RWPE2 (cell line): Measurements from ENCODE around the gene ASIC3.

Experiments used
- ATAC-seq: fragments of 200-7000 bp; cut with Tn5 transposase; 3 replicates; pipeline ENCODE4 v1.9.1; 2021; ENCODE audit warnings: low read depth
- DNase-seq: peaks from one replicate; pipeline ENCODE4 v3.0.0-alpha.2; 2020; ENCODE audit warnings: low spot score
- H3K27ac ChIP-seq: fragments of 450-650 bp; 2 replicates; pipeline ENCODE4 v1.5.1; 2017; ENCODE audit warnings: mild to moderate bottlenecking; ENCODE audit not compliant: poor library complexity, severe bottlenecking
- H3K27me3 ChIP-seq: fragments of 250-450 bp; sonication (Bioruptor Pico); 2 replicates; pipeline ENCODE4 v1.5.1; 2021; ENCODE audit warnings: mild to moderate bottlenecking, moderate library complexity; ENCODE audit not compliant: insufficient read depth, poor library complexity, severe bottlenecking
- H3K36me3 ChIP-seq: fragments of 250-450 bp; sonication (Bioruptor Pico); 2 replicates; pipeline ENCODE4 v1.5.1; 2020; ENCODE audit warnings: low read depth, mild to moderate bottlenecking, moderate library complexity
- H3K4me1 ChIP-seq: fragments of 250-450 bp; sonication (Bioruptor Pico); 2 replicates; pipeline ENCODE4 v1.5.1; 2021; ENCODE audit warnings: mild to moderate bottlenecking, moderate library complexity; ENCODE audit not compliant: insufficient read depth, poor library complexity, severe bottlenecking
- H3K4me3 ChIP-seq: fragments of 250-450 bp; sonication (Bioruptor Pico); 2 replicates; pipeline ENCODE4 v1.5.1; 2021; ENCODE audit warnings: mild to moderate bottlenecking, moderate library complexity; ENCODE audit not compliant: severe bottlenecking
- H3K9me3 ChIP-seq: fragments of 250-450 bp; sonication (Bioruptor Pico); 2 replicates; pipeline ENCODE4 v1.5.1; 2021; ENCODE audit warnings: mild to moderate bottlenecking, moderate library complexity; ENCODE audit not compliant: severe bottlenecking
- TF ChIP-seq, protein P1 (sequence below): fragments of 450-650 bp; IDR thresholded peaks from one replicate; pipeline ENCODE4 v1.5.1; 2017; ENCODE audit warnings: mild to moderate bottlenecking, moderate library complexity; ENCODE audit not compliant: poor library complexity, severe bottlenecking

ASIC3 gene

DNA sequence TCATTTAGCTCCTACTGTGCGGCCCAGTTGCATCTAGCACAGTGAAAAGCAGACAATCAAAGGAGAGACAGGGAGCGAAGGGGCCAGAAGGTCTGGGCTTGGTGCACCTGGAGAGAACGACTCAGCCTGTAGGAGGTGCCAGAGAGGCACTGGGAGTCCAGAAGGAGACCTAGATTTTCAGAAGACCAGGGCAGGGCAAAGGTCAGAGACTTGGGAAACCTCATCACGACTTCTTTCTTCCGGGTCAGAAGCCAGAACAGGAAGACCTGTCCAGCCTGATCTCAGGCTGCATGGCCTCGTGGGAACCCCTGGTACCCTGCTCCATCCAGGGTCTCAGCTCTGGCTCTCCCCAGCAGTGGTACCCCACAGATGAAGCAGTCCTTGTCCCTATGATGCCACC is 43.1 kb downstream of the ASIC3 start:
- H3K4me3 ChIP-seq = no peak overlapping the region
- no peak overlapping the region for H3K27ac ChIP-seq
- H3K9me3 ChIP-seq = no peaks in the 10 kb centered on the region
- H3K4me1 ChIP-seq = peaks cover 3% of the 10 kb centered on the region
- TF ChIP-seq, protein P1, sequence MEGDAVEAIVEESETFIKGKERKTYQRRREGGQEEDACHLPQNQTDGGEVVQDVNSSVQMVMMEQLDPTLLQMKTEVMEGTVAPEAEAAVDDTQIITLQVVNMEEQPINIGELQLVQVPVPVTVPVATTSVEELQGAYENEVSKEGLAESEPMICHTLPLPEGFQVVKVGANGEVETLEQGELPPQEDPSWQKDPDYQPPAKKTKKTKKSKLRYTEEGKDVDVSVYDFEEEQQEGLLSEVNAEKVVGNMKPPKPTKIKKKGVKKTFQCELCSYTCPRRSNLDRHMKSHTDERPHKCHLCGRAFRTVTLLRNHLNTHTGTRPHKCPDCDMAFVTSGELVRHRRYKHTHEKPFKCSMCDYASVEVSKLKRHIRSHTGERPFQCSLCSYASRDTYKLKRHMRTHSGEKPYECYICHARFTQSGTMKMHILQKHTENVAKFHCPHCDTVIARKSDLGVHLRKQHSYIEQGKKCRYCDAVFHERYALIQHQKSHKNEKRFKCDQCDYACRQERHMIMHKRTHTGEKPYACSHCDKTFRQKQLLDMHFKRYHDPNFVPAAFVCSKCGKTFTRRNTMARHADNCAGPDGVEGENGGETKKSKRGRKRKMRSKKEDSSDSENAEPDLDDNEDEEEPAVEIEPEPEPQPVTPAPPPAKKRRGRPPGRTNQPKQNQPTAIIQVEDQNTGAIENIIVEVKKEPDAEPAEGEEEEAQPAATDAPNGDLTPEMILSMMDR = peak; percentile 26
- peaks cover 34% of the 10 kb centered on the region for H3K36me3 ChIP-seq
- ATAC-seq (no peak), DNase-seq (no peak)
- H3K27me3 ChIP-seq = no peaks in the 10 kb centered on the region

DNA sequence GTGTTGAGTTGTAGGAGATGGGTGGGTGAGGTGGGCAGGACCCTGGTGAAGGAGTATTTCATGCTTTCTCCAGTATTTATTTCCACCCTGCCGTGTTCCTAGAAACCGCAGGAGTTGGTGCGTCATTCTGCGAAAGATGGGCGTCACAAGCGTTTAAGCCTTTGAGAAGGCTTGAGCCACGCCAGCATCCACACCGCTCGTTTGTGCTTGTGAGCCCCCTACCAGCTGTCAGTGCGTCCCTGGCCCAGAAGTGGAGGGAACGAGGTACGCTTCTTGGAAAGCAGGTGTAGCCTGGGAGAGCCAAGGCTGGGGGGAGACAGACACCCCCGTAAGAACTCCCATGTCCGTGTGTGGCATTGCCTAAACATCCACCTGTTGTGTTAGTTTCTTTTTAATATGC is 43.7 kb downstream of the ASIC3 start:
- Histone ChIP-seq H3K27ac (no peak overlapping the region), H3K27me3 (no peaks in the 10 kb centered on the region), H3K9me3 (no peaks in the 10 kb centered on the region), H3K4me3 (no peak overlapping the region), H3K4me1 (peaks cover 3% of the 10 kb centered on the region), H3K36me3 (peaks cover 34% of the 10 kb centered on the region)
- TF ChIP-seq, protein P1 = no peak
- DNase-seq = no peak
- ATAC-seq = no peak

DNA sequence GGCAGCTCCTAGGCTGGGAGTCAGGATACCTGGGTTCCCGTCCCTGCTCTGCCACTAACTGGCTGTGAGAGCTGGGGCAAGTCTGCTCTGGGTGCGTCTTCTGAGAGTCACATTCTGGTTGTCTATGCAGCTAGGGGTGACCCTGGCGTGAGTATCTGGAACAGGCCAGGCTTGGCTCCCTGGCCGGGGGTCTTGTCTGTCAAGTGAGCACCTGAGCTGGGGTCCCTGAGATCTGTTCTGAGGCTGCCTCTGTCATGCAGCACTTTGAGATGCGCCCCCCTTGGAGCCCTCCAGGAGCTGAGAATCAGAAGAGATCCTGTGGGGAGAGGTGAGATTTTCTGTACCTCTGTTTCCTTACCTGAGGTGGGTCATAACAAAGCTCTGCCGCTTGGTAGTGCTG is 45.4 kb downstream of the ASIC3 start:
- DNase-seq (peak; percentile 51), ATAC-seq (no peak)
- H3K27me3 ChIP-seq = no peaks in the 10 kb centered on the region
- TF ChIP-seq, protein P1 = no peak
- H3K27ac ChIP-seq = no peak overlapping the region
- H3K36me3 ChIP-seq = peaks cover 39% of the 10 kb centered on the region
- H3K9me3 ChIP-seq = no peaks in the 10 kb centered on the region
- H3K4me1 ChIP-seq = no peaks in the 10 kb centered on the region
- no peak overlapping the region for H3K4me3 ChIP-seq

DNA sequence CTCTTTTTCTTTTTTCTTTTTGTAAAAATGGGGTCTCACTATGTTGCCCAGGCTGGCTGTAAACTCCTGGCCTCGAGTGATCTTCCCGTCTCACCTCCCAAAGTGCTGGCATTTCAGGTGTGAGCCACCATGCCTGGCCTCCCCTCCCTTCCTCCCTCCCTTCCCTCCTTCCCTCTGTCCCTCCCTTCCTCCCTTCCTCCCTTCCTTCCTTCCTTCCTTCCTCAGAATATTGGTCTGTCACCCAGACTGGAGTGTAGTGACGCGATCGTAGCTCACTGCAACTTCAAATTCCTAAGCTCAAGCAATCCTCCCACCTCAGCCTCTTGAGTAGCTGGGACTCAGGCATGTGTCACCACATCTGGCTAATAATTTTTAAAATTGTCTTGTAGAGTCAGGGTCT is 46.3 kb downstream of the ASIC3 start:
- H3K27ac ChIP-seq = no peak overlapping the region
- peaks cover 39% of the 10 kb centered on the region for H3K36me3 ChIP-seq
- H3K4me1 ChIP-seq = no peaks in the 10 kb centered on the region
- DNase-seq (no peak), ATAC-seq (no peak)
- H3K4me3 ChIP-seq = no peak overlapping the region
- no peaks in the 10 kb centered on the region for H3K27me3 ChIP-seq
- no peaks in the 10 kb centered on the region for H3K9me3 ChIP-seq
- TF ChIP-seq, protein P1 = no peak

DNA sequence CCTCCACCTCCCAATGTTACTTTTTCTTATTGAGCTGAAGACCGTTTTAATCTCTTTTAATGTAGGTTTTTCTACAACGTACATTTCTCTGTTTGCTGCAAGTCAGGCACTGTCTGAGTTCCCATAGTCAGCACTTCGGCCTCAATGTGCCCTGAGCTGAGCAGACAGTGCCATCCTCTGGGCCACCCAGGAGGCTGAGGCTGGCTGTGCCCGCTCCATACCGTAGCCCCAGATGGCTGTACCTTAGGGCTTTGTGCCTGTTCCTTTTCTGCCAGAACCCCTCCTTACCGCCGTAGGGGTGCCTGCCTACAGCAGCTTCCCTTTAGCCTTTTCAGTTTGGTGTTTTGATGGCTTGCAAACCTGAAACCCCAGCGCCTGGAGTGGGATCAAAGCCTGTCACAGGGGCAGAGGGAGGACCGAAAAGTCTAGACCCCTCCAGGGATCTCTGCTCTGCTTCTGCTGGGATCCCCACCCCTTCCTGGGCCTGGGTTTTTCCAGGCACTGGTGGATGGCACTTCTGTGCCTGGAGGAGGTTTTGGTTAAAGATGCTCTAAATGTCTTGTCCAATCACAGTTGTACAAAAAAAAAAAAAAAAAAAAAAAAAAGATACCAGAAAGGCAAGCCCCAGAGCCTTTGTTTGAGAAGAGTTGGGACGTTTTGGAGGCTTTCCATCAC is 46.9 kb downstream of the ASIC3 start:
- Histone ChIP-seq H3K4me1 (no peaks in the 10 kb centered on the region), H3K4me3 (no peak overlapping the region), H3K9me3 (no peaks in the 10 kb centered on the region), H3K36me3 (peaks cover 39% of the 10 kb centered on the region), H3K27ac (no peak overlapping the region), H3K27me3 (no peaks in the 10 kb centered on the region)
- ATAC-seq = 0 out of 3 replicates have a peak, but pooled peaks have one; percentile 12
- no peak for DNase-seq
- TF ChIP-seq, protein P1 = no peak
